SU-DHL-6 (cell line): ENCODE results near the gene COBLL1.

ENCODE experiments used
- CTCF ChIP-seq: fragments of 200-600 bp; sonication (generic); IDR thresholded peaks from one replicate; pipeline ENCODE4 v1.5.1; 2017; ENCODE audit warnings: antibody characterized with exemption, mild to moderate bottlenecking, low read length, moderate library complexity; ENCODE audit not compliant: insufficient read depth, poor library complexity, severe bottlenecking
- EZH2phosphoT487 ChIP-seq: fragments of 200-600 bp; sonication (generic), shearing (Covaris generic); conservative IDR thresholded peaks from 2 replicates; pipeline ENCODE4 v1.6.1; 2018; ENCODE audit warnings: mild to moderate bottlenecking, antibody characterized with exemption, low read length, moderate library complexity, mixed read lengths

DNA sequence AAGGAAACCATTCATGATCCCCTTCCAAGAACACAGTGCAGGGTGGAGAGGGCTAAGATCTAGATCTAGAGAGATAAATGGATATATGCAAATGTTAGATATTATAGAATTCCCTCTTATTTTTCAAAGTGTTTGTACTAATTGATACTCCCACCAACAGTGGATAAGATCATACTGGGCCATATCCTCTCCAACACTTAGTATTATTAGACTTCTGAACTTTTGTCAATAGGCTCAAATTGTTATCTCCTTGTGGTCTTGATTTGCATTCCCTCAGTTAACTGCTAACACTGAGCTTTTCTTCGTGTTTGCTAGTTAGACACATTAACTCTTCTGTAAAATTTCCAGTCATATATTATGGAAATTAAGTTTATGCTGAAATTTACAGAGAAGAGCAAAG lies 163.9 kb downstream of the COBLL1 start:
- TF ChIP-seq CTCF (no peak), EZH2phosphoT487 (no peak)
